Body of pancreas (tissue), 4 donors: ENCODE results near the gene NFKBIB.

Experiments
- POLR2A ChIP-seq, 3 donors: fragments of 450-650 bp; IDR thresholded peaks; one replicate each; pipeline ENCODE4 v1.6.1; 2016; ENCODE audit warnings: antibody characterized with exemption in 3 of 3, mild to moderate bottlenecking in 2 of 3
- TF ChIP-seq, protein P1 (sequence below), 7 experiments: fragments of 450-650 bp in 4 of 7; fragments of 200-600 bp in 3 of 7; sonication (generic) in 3 of 7; IDR thresholded peaks; one replicate each; pipeline ENCODE4 v1.5.1; 2016 to 2019; ENCODE audit warnings: antibody characterized with exemption in 7 of 7

GRCh38 chr19:38880882-38881609, 18.7 kb upstream of the NFKBIB start:
- TF ChIP-seq POLR2A (IDR thresholded peaks at IDR 0.05): no peak
- TF ChIP-seq, protein P1, sequence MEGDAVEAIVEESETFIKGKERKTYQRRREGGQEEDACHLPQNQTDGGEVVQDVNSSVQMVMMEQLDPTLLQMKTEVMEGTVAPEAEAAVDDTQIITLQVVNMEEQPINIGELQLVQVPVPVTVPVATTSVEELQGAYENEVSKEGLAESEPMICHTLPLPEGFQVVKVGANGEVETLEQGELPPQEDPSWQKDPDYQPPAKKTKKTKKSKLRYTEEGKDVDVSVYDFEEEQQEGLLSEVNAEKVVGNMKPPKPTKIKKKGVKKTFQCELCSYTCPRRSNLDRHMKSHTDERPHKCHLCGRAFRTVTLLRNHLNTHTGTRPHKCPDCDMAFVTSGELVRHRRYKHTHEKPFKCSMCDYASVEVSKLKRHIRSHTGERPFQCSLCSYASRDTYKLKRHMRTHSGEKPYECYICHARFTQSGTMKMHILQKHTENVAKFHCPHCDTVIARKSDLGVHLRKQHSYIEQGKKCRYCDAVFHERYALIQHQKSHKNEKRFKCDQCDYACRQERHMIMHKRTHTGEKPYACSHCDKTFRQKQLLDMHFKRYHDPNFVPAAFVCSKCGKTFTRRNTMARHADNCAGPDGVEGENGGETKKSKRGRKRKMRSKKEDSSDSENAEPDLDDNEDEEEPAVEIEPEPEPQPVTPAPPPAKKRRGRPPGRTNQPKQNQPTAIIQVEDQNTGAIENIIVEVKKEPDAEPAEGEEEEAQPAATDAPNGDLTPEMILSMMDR (IDR thresholded peaks at IDR 0.05): no peak
